Stimulated activated CD4-positive, alpha-beta T cell treated with anti-CD3 and anti-CD28 coated beads, Interleukin-2, amount 100 ng/mL, for 24 hours (primary cell): ENCODE results near the gene APOL6.
A peak's percentile ranks its signal among the peaks of the same experiment; 100 is the strongest.
"Not testable (repeated sequence)": the region's sequence is repeated elsewhere in the genome, so short reads cannot be mapped to it uniquely, and the experiment has no call there.

Experiments
- DNase-seq, 2 donors: peaks; one replicate each; pipeline ENCODE4 v3.0.0-alpha.2; 2020

Gene APOL6

DNA sequence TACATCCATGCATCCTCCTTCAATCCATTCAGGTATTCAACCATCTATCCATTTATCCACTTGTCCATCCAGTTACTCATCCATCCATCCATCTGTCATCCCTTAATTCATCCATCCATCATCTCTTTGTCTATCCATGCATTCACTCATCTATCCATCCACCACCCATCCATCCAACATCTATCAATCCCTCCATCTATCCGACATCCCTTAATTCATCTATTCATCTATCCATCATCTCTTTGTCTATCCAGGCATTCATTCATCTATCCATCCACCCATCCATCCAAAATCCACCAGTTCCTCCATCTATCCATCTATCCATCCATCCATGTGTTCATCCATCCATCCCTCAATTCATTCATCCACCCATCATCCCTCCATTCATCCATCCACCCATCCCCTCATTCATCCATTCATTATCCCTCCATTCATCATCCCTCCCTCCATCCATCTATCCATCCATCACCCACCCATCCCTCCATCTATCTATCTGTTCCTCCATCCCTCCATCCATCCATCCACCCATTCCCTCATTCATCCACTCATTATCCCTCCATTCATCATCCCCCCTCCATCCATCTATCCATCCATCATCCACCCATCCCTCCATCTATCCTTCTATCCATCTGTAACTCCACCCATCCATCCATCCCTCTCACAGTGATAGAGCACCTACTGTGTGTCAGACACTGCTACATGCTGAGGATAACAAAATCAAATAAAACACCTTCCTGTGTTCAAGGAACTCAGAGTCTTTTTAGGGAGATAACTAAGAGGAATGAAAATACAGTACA is 29.6 kb upstream of the APOL6 start:
- no peak for DNase-seq

DNA sequence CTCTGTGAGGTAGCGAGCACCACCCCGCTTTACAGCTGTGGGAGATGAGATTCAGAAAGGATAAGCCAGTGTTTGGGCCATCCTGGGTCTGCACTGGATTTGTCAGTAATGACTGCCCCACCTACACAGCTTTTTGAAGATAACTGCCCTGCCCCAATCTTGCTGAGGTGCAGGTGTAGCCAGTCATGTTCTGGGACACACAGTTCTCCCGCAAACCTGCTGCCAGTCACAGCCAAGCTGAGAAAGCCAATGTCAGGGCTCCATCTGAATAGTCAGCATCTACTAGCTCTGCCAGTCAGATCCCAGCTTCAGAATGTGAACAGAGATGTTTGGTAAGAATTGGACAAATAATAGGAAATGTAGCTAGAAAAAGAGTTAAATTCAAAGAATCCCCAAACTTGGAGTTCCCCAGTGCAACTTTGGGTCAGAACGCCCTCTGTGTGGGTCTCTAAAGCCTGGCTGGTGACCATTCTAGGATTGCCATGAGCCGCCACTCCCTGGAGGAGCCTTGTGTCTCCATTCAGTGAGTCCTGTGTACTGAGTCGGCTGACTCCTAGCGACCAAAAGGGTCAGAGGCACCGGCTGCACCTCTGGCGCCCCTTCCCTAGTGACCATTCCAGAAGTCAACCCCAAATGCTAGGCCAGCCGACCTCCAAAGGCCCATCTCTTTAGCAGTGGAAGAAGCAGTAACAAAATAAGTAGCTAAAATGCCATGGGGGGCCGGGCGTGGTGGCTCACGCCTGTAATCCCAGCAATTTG is 28.7 kb upstream of the APOL6 start:
- DNase-seq, result no peak

DNA sequence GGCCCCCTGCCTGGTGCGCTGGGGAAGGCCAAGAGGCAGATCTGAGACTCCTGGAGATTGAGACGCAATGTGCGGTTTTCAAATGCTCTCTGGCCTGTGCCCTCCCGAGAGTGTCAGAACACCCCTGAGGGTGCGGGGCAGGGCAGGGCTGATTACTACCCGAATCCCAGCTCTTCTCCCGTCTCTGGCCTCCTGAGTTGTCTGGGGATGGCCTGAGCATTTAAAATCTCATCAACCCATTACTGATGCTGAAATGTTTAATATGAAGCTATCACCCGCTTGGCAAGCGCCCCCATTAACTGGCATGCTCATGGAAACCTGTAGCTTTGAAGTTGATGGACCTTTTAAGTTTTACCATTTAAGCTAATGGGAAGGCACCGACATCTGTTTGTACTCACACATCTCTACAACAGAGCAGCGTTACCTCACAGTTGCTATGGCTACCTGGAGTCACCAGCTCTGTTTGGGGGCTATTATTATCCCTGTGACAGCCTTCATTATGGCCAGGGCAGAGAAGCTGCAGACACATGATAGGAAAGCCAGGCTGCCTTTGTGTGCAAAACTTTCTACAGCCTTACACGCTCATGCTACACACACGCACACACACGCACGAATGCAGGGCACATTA is 27.5 kb upstream of the APOL6 start:
- DNase-seq, result no peak

DNA sequence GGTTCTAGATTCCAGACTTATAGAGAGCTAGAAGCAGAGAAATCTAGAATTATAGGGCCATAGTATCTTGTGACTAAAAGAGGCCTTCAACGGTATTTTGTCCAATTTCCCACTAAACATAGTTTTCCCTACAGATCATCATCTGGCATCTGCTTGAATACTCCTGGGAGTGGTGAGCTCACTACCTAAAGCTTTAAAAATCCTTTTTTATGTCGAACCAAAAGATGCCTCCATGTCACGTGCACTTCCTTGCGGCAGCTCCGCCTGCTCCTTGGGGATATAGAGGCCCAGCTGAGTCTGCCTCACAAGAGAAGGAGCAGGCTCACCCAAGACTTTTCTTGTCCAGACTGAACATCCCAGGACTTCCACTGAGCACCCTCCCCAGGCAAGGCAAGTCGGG is 26.8 kb upstream of the APOL6 start:
- DNase-seq, result no peak

DNA sequence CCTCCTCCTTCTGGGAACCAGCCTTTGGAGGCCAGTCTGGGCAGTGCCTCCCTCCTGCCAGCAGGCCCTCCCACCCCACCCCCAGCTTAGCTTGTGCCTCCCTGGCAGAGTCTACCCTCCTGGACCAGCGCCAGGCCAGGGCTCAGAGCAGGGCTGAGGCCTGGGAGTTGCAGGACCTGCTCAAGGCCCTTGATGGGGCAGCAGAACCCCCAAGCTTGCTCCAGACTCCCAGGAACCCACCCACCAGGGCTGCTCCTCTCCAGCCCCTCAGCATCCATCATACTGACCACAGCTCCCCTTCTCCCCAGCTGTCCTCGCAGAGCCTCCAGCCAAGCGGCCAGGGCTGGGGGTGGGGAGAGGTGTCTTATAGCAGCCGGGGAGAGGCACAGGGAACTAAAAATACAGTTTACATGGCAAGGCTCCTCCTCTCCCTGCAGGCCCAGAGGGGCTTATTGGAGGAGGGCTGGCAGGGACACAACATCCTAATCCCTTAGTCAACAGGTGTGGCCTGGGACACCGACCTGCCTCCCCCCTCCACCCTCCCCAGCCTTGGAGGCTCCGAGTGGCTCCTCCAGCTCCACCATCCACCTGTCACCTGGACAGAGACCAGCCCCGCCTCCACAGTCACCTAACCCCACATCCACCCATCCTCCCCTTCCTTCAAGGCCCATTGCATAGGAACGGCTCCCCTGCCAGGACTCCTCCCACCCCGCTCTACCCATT is 25.9 kb upstream of the APOL6 start:
- DNase-seq, result no peak

DNA sequence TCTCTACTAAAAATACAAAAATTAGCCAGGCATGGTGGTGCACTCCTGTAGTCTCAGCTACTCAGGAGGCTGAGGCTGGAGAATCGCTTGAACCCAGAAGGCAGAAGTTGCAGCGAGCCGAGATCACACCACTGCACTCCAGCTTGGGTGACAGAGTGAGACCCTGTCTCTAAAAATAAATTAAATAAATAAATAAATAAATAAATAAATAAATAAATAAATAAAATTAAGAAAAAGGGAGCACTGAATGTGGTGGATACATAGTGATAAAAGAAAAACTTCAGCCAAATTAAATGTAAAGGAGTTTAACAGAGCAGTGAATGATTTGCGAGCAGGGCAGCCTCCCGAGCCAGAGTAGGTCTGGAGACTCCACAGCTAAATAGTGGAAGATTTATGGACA is 24.4 kb upstream of the APOL6 start:
- DNase-seq, result not testable (repeated sequence)

DNA sequence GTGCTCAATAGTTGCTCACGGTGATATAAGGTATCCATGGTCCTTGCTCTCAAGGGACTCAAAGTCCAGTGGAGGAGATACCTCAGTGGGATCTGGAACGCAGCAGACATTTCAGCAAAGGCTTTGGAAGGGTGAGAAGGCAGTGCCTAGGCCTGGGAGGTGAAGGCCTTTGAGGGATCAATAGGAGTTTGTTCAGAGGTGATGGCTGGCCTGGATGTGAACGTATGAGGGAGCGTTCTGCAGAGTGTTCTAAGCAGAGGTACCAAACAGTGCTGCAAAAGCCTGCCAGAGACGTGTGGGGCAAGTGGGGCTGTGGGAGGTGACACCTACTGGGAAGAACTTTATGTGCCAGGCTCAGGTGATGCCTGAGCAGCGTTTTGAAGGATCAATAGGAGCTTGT is 23.7 kb upstream of the APOL6 start:
- no peak for DNase-seq

DNA sequence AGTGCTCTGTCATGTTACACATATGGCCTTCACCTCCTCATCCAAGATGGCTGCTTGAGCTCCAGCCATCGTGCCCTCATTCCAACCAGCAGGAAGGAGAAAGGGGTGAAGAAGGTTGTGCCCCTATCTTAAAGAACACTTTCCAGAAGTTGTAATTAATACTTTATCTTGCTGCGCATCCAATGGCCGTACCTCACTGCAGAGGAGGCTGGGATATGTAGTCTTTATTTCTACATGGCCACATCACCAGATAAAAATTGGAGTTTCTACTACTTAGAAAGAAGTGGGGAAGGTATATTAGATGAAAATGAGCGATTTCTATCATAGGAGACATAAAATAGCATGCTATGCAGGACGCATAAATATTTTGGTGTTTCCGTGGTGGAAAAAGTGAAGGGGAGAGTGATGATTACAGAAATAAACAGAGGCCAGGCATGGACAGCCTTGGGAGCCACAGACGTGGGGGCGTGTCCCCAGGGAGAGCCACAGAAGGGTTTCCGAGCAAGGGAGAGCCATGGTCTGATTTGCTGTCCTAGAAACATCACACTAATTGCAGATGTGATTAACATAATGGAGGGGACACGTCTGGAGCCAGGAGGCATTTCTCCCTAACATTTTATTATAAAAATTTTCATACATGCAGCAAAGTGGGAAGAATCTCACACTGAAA is 22.3 kb upstream of the APOL6 start:
- DNase-seq, result no peak

DNA sequence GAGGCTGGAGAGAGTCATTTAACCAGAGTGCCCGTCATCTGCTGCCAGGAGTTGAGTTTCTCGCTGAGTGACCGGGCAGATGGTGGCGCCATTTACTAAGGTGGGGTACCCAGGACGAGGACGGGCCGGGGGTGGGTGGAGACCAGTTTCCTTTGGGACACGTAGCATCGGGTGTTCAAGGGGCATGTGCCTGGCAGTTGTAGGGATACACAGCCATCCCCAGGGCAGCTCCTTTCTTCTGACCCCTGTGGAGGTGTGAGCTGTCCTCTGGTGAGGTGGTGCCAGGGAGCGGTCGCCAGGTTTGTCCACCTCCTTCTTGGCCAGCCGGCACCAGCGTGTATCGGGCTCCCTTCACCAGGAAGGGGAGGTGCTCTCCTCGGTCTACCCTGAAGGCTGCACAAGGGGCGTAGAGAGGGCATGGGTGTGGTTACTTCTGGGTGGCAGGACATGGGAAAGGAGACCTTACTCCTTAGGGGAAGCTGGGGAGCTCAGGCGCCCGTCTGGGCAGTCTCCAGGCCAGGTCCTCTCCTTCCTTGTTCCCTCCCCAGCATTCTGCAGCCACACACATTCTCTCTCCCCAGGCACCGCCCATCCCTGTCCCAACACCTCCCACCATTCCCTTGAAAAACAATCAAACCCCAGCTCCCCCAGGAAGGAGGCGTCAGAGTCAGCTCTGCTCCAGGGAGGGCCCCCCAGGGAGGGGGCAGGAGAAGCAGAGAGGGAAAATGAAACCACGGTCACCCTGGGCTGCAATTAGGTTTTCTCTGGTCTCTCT is 20.8 kb upstream of the APOL6 start:
- DNase-seq, result peak; percentile 69 to 70

DNA sequence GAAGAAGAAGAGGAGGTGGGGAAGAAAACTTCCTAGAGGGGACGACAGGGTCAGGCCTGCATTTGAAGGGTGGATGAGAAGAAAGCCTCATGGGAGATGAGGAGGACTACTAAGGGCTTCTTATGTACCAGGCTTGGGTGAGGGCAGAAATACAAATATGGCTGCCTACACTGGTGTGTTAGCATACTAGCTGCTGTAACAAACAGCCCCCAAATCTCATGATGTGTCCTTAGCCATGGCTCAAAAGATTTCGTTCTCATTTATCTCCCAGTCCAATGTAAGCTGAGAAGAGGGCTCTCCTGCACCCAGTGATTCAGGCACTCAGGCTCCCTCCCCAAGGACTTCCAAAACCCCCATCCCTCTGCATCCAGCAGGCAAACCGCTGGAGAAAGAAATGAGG is 19.5 kb upstream of the APOL6 start:
- no peak for DNase-seq

DNA sequence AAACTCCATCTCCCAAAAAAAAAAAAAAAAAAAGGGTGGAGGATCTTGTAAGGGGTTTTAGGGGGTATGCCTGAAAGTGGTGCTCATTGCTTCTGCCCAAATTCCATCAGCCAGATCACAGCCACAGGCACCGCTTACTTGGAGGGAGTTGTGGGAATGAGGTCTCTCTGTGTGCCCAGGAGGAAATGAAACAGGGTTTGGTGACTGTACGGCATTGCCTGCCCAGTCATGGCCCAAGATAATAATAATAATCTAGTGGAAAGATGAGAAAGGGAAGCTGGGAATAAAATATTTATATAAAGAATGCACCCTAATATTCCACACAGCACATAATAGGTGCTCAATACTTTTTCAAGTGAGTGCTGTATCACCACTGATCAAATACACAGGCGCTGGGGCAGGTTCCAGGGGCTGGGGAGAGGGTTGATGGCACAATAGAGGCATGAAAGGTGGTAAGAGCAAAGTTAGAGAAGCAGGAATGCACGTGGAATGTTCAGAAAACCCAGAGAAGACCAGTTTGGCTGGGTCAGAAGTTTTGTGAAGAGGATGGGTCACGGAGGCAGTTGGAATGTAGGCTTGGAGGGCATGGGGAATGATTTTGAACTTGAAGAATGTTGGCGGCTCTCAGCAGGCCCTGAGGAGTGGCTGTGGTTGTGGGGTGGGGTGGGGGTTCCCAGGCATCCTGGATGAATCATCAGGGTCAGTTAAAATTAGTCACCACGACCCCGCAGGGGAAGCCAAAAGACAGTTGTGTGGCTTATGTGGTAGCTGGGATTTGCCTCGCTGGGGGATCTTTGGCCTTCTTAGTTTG is 18.6 kb upstream of the APOL6 start:
- DNase-seq, result peak; percentile 51 to 59

DNA sequence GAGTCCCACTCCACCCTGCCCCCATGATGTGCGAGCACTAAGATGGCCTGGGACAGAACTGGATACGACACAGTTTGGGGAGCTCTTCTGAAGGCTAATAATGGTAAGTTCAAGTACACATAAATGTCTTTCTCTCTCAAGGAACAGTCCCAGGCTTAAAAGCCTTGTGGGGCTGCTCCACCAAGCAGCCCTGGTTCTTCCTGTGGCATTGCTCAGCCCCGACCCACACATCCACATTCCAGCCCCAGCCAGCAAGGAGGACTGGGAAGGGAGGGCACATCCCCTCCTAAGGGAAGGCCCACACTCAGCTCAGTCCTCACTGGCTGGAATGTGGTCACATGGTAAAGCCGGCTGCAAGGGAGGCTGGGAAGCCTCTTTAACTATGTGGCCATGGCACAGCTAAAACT is 17.9 kb upstream of the APOL6 start:
- no peak for DNase-seq

DNA sequence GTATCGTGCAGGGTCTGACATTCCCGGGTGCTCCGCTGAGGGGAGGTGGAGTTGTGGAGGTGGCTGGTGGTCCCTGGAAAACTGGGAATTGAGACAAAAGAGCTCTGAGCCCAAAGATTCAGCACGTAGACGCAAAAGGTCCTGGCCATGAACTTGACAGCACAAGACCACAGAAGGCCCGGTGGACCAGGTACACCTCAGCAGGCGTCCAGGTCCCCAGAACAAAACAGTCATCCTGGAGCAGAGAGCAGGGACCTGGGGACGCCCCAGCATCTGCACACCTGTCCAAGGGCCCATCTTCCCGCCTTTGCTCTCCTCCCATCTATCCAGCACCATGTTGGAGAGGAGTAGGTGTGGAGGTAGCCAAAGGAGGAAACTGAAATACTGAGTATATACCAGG is 17.4 kb upstream of the APOL6 start:
- DNase-seq, result no peak

DNA sequence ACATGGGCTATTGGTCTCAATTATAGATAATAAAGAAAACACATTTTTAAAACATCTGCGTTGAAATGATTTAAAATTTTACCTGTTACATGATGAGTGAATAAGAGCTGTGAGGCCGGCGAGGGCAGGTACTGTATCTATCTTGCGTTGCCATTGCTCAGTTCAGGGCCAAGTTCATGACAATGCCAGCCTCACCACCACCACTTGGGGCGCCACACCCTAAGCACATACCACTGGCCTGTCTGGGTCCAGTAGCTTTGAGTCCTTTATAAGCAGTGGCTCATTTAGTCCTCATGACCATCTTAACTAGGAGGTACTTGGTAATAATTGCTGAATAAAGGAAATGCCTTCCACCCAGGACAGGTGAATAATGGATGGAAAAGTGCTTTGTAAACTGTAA is 16.6 kb upstream of the APOL6 start:
- DNase-seq, result peak; percentile 45 to 56

DNA sequence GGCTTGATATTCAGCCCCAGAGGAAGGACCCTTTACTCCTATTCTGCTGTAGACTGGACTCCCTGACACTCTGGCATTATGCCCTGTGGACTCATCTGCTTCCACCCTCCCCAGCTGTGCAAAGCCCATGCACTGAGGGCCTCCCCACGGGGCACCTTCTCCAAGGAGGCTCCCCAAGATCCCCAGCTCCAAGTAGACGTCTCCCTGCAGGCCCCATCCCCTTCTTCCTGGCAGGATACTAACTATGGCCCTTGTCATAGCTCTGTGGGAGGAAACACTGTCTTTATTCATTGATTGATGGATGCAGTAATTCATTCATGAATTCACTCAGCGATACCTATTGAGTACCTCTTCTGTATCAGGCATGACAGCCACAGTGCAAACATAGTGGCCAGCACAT is 15.3 kb upstream of the APOL6 start:
- no peak for DNase-seq

DNA sequence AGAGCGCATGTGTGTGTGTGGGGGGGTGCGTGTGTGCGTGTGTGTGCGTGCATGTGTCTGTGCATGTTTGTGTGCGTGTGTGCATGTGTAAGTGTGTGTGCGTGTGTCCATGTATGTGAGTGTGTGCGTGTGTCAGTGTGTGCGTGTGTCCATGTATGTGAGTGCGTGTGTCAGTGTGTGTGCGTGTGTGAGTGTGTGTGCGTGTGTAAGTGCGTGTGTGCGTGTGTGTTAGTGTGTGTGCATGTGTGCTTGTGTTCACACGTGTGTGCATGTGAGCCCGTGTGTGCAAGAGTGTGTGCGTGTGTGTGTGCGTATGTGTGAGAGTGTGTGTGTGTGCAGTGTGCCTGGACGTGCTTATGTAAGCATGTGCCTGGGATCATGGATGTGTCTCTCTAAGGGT is 14.7 kb upstream of the APOL6 start:
- no peak for DNase-seq

DNA sequence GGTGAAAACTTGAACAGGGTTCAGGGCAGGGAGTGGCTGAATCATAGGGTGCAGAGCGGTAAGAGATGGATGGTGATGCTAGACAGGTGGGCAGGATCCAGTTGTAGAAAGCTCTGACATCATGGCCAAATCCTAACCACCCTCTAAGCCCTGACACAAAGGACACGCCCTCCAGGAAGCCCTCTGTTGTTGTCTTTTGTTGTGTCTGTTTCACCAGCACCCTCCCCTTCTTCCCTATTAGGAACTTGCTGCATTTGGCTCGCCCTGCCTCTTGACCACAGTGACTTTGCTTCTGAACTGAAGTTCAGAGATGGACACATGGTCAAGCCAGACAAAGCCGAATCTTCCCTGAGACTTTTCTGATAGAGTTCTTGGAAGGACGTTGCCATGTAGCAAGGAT is 14.2 kb upstream of the APOL6 start:
- DNase-seq, result no peak

DNA sequence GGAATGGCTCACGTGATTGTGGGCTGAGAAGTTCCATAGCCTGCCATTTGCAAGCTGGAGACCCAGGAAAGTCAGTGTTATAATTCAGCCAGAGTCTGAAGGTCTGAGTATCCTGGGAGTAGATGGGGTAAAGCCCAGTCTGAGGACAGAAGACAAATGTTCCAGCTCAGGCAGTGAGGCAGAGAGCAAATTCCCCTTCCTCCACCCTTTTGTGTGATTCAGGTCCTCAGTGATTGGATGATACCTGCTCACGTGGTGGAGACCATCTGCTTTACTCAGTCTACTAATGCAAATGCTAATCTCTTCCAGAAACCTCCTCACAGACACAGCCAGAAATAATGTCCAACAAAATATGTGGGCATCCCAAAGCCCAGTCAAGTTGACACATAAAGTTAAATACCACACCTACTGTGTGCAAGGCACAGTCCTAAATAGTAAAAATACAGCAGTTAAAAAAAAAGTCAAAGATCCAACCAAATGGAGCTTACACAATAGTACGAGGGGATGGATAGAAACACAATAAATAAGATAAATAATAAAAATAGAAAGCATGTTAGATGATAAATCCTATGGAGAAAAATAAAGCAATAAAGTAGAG is 13.2 kb upstream of the APOL6 start:
- DNase-seq, result no peak

DNA sequence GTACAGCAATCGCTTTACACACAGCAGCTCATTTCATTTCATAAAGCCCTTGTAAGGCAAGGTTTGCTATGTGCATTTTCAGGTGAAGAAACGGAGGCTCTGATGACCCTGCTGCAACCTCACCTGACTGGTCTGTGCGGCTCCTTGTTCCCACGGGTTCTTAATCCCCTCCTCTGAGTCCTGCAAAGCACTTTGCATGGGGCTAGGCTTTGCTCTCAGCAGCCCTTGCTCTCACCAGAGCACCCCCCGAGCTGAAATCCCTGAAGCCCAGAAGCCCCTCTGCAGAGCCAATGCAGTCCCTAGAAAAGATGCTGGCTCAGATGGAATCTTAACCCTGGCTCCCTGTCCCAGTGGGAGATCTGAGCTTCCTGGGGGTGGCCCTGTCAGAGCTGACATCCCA is 11.0 kb upstream of the APOL6 start:
- DNase-seq, result no peak

DNA sequence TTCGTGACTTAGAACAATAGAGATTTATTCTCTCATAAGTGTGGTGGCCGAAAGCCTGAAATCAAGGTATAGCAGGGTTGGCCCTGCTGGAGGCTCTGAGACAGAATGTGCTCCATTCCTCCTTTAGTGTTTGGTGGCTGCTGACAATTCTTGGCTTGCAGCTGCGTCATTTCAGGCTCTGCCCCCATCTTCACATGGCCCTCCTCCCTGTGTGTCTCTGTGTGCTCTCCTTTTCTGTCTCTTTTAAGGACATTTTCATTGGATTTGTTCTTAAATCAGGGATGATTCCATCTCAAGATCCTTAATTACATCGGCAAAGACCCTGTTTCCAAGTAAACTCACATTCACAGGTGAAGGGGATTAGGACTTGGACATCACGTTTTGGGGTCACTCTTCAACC is 10.2 kb upstream of the APOL6 start:
- no peak for DNase-seq

DNA sequence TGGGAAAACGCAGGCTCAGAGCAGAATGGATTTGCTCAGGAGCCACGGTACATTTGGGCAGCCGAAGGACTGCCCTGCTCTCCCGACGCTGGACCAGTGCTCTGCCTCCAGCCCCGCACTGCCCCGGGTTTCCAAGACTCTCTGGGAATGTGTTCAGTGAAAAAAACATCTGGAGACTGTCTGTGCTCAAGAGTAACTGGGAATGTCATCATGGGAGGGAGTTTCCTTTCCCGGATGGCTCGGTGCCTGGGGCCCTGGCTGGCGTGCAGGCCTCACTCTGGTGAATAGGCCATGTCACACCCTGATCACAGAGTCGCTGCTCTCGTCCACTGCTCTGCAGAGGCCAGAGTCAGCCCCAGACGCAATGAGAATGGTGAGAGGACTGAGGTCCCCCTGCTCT is 9.8 kb upstream of the APOL6 start:
- DNase-seq, result no peak
